Measurements from ENCODE around the gene CGB8.

DNA sequence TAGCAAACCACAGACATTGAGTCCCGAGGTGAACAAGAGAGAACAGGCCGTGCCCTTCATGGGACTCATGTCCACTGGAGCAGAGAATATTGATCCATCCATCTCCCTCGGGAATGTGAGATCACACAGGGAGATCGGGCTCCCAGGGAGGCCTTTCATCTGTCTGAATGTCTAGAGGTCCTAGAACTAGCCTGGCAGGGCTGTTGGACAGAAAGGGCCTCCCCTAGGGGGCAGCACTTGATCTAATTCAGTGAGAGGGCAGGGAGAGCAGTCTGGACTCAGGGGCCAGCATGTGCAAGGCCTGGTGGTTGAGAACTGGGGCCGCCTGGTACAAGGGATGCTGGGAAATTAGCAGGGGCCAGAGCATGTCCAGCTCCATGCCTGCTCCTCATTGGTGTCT, 50.9 kb downstream of the CGB8 start:
- TF ChIP-seq CTCF (IDR thresholded peaks at IDR 0.05) (peak in 1 of 4 experiments; percentile 16), POLR2A (IDR thresholded peaks at IDR 0.05) (no peak), POLR2AphosphoS5 (IDR thresholded peaks at IDR 0.05) (no peak)
